ENCODE data around the gene TBC1D4. TPM values are rescaled to one million over a fixed set of nuclear protein-coding genes. Genes with fewer than 3 reads are reported as not detected.

The TBC1D4 gene
- total and polyA plus RNA-seq, 12 donors = 41.6 to 324 (median 191) TPM

GRCh38 chr13:75362026-75362425 lies 119.9 kb downstream of the TBC1D4 start:
- Histone ChIP-seq H3K27me3 (no peaks in the 10 kb centered on the region), H3K27ac (no peak overlapping the region), H3K36me3 (replicated peaks in 1 of 2) (peaks cover 0 to 6% of the 10 kb centered on the region in 2 donors), H3K4me1 (replicated peaks in 1 of 2) (peaks cover 15 to 53% of the 10 kb centered on the region in 2 donors), H3K4me3 (no peak overlapping the region), H3K9me3 (replicated peaks in 1 of 3) (no peaks in the 10 kb centered on the region)
- intact Hi-C loops (cut with DNase I) = loop anchor here (10.0 kb wide), 2 partner anchors 113 to 123 kb away; partner anchors contain the start of gene TBC1D4 (in 1 of the 2)
- no peak for TF ChIP-seq CTCF (IDR thresholded peaks at IDR 0.05)
- TF ChIP-seq POLR2A (IDR thresholded peaks at IDR 0.05) = no peak
- DNase-seq = no peak
- WGBS, 4 donors = 95 to 97% (median 96%) methylated on average over 8 to 28 of the region's 28 CpGs

- Histone ChIP-seq H3K27me3 (no peaks in the 10 kb centered on the region), H3K36me3 (replicated peaks in 1 of 2) (peaks cover 0 to 13% of the 10 kb centered on the region in 2 donors), H3K4me1 (replicated peaks in 1 of 2) (peaks cover 14 to 46% of the 10 kb centered on the region in 2 donors), H3K9me3 (replicated peaks in 1 of 3) (no peaks in the 10 kb centered on the region), H3K27ac (peak overlapping the region in 1 of 5 donors; percentile 15), H3K4me3 (no peak overlapping the region)
- TF ChIP-seq POLR2A (IDR thresholded peaks at IDR 0.05) (no peak), CTCF (IDR thresholded peaks at IDR 0.05) (no peak)
- DNase-seq = no peak
- intact Hi-C loops (cut with DNase I) = loop anchor here (10.0 kb wide), 2 partner anchors 115 to 125 kb away; partner anchors contain the start of gene TBC1D4 (in 1 of the 2)
- WGBS, 4 donors = 54 to 85% (median 79%) methylated on average over 1 of the region's 1 CpG; no CpG with 5 or more reads in 1 of the 4 donors
These were observed 121.8 kb downstream of the TBC1D4 start for GRCh38 chr13:75360170-75360569.

- WGBS, 4 donors = 79 to 93% (median 85%) methylated on average over 2 of the region's 2 CpGs
- H3K27ac ChIP-seq = no peak overlapping the region
- H3K36me3 ChIP-seq (replicated peaks in 1 of 2) = peaks cover 0 to 19% of the 10 kb centered on the region in 2 donors
- no peak overlapping the region for H3K4me3 ChIP-seq
- peaks cover 14 to 38% of the 10 kb centered on the region in 2 donors for H3K4me1 ChIP-seq (replicated peaks in 1 of 2)
- intact Hi-C loops (cut with DNase I) = no loop called here
- no peaks in the 10 kb centered on the region for H3K27me3 ChIP-seq
- DNase-seq = no peak
- H3K9me3 ChIP-seq (replicated peaks in 1 of 3) = no peaks in the 10 kb centered on the region
- TF ChIP-seq POLR2A (IDR thresholded peaks at IDR 0.05) (no peak), CTCF (IDR thresholded peaks at IDR 0.05) (no peak)
These were observed 122.7 kb downstream of the TBC1D4 start for GRCh38 chr13:75359266-75359665.

- Histone ChIP-seq H3K9me3 (replicated peaks in 1 of 3) (no peaks in the 10 kb centered on the region), H3K27ac (no peak overlapping the region), H3K4me3 (no peak overlapping the region), H3K36me3 (replicated peaks in 1 of 2) (peaks cover 0 to 27% of the 10 kb centered on the region in 2 donors), H3K4me1 (replicated peaks in 1 of 2) (peaks cover 14 to 37% of the 10 kb centered on the region in 2 donors), H3K27me3 (no peaks in the 10 kb centered on the region)
- peak in 5 of 7 donors; percentile 41 to 70 (median 57) for DNase-seq
- 73 to 81% (median 75%) methylated on average over 6 of the region's 6 CpGs for WGBS, 4 donors
- intact Hi-C loops (cut with DNase I) = no loop called here
- TF ChIP-seq POLR2A (IDR thresholded peaks at IDR 0.05) (no peak), CTCF (IDR thresholded peaks at IDR 0.05) (peak; percentile 37 to 69 (median 55))
These were observed 124.2 kb downstream of the TBC1D4 start for GRCh38 chr13:75357576-75358289.
